Endodermal cell (in vitro differentiated cells): ENCODE measurements around the gene THRA. TPM values are rescaled to one million over a fixed set of nuclear protein-coding genes. Genes with fewer than 3 reads are reported as not detected.
A peak's percentile ranks its signal among the peaks of the same experiment; 100 is the strongest.

Source experiments
- DNase-seq: peaks from one replicate; pipeline ENCODE4 v3.0.0-alpha.2; 2017
- H3K27ac ChIP-seq: 2 replicates; pipeline ENCODE4 v1.5.1; 2013; ENCODE audit warnings: mild to moderate bottlenecking, low read depth, low read length, moderate library complexity
- H3K27me3 ChIP-seq: 2 replicates; pipeline ENCODE4 v1.6.1; 2013; ENCODE audit warnings: mild to moderate bottlenecking, low read length, moderate library complexity; ENCODE audit not compliant: insufficient read depth, control insufficient read depth, poor library complexity, severe bottlenecking
- H3K36me3 ChIP-seq: 2 replicates; pipeline ENCODE4 v1.7.0; 2013; ENCODE audit warnings: mild to moderate bottlenecking, low read length, moderate library complexity; ENCODE audit not compliant: control insufficient read depth, insufficient read depth
- H3K4me1 ChIP-seq: one replicate; pipeline ENCODE4 v1.7.0; 2013; ENCODE audit warnings: low read length; ENCODE audit not compliant: control insufficient read depth, insufficient read depth
- H3K4me3 ChIP-seq: 2 replicates; pipeline ENCODE4 v1.5.1; 2013; ENCODE audit warnings: mild to moderate bottlenecking, low read length, moderate library complexity
- H3K9ac ChIP-seq: 2 replicates; pipeline ENCODE4 v1.6.1; 2013; ENCODE audit warnings: mild to moderate bottlenecking, low read length, moderate library complexity; ENCODE audit not compliant: poor library complexity, severe bottlenecking; ENCODE audit errors: extremely low read depth
- H3K9me3 ChIP-seq: 2 replicates; pipeline ENCODE4 v1.6.1; 2013; ENCODE audit warnings: mild to moderate bottlenecking, low read length, moderate library complexity; ENCODE audit not compliant: control insufficient read depth
- H3K27ac Mint-ChIP-seq: 2 replicates; pipeline ENCODE4 v1.8.0; 2020; ENCODE audit warnings: mixed read lengths
- H3K27me3 Mint-ChIP-seq: 2 replicates; pipeline ENCODE4 v1.8.0; 2021; ENCODE audit warnings: mild to moderate bottlenecking, mixed read lengths; ENCODE audit not compliant: insufficient read depth
- H3K36me3 Mint-ChIP-seq: 2 replicates; pipeline ENCODE4 v1.8.0; 2020; ENCODE audit warnings: low read depth, mixed read lengths
- H3K4me1 Mint-ChIP-seq: 2 replicates; pipeline ENCODE4 v1.8.0; 2020; ENCODE audit warnings: mixed read lengths
- H3K4me3 Mint-ChIP-seq: 2 replicates; pipeline ENCODE4 v1.8.0; 2020; ENCODE audit warnings: mild to moderate bottlenecking, moderate library complexity, mixed read lengths
- H3K9me3 Mint-ChIP-seq: 2 replicates; pipeline ENCODE4 v1.8.0; 2020; ENCODE audit warnings: mild to moderate bottlenecking, mixed read lengths
- WGBS, 2 experiments: methylation state at CpG; one replicate each; pipeline versions ENCODE4 v1.1.5 to v1.1.7; 2013; ENCODE audit warnings: missing lambda C conversion rate in 2 of 2, mixed read lengths in 1 of 2; ENCODE audit not compliant: insufficient coverage in 1 of 2, insufficient read length in 1 of 2; 5-methylcytosine and 5-hydroxymethylcytosine counted together
- total RNA-seq, 2 donors: library from RNA; stranded (reverse); fragmentation: NEBNext Ultra II Directional in 1 of 2; extraction: Animal tissue kit (Norgen Biotek cat#: 25700) in 1 of 2; gene quantifications; 2 replicates in 1 of 2; 3 replicates in 1 of 2; pipeline ENCODE4 v1.2.1, GENCODE V29; 2021
- TF ChIP-seq, protein P1 (sequence below): fragments of 200-600 bp; sonication (generic); conservative IDR thresholded peaks from 2 replicates; pipeline ENCODE4 v1.5.0; 2021; ENCODE audit warnings: antibody characterized with exemption, mild to moderate bottlenecking

The THRA gene
- total RNA-seq, 2 donors from 2014 or later = 12.7 to 14.4 TPM

DNA sequence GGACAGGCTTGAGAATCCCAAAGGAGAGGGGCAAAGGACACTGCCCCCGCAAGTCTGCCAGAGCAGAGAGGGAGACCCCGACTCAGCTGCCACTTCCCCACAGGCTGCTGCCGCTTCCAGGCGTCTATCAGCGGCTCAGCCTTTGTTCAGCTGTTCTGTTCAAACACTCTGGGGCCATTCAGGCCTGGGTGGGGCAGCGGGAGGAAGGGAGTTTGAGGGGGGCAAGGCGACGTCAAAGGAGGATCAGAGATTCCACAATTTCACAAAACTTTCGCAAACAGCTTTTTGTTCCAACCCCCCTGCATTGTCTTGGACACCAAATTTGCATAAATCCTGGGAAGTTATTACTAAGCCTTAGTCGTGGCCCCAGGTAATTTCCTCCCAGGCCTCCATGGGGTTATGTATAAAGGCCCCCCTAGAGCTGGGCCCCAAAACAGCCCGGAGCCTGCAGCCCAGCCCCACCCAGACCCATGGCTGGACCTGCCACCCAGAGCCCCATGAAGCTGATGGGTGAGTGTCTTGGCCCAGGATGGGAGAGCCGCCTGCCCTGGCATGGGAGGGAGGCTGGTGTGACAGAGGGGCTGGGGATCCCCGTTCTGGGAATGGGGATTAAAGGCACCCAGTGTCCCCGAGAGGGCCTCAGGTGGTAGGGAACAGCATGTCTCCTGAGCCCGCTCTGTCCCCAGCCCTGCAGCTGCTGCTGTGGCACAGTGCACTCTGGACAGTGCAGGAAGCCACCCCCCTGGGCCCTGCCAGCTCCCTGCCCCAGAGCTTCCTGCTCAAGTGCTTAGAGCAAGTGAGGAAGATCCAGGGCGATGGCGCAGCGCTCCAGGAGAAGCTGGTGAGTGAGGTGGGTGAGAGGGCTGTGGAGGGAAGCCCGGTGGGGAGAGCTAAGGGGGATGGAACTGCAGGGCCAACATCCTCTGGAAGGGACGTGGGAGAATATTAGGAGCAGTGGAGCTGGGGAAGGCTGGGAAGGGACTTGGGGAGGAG lies 47.5 kb upstream of the THRA start, which contains the start of gene CSF3:
Gene CSF3, plus strand, starts transcription at position 436 of the 993 bp plus-strand sequence. Its CDS starts 35 bp downstream, at position 471.
- H3K4me1 ChIP-seq = peaks cover 5% of the 10 kb centered on the region
- Mint-ChIP-seq H3K9me3 (peaks cover 3% of the 10 kb centered on the region), H3K36me3 (peaks cover 13% of the 10 kb centered on the region), H3K27me3 (no peaks in the 10 kb centered on the region), H3K4me1 (peaks cover 14% of the 10 kb centered on the region), H3K27ac (no peak within 1 kb of the TSS), H3K4me3 (no peak within 1 kb of the TSS)
- no peaks in the 10 kb centered on the region for H3K27me3 ChIP-seq
- DNase-seq = peak; percentile 55
- no peak within 1 kb of the TSS for H3K27ac ChIP-seq
- WGBS, 2 experiments = 56 to 74% methylated on average over 5 to 20 of the region's 20 CpGs
- H3K4me3 ChIP-seq = no peak within 1 kb of the TSS
- H3K9me3 ChIP-seq = no peaks in the 10 kb centered on the region
- peaks cover 5% of the 10 kb centered on the region for H3K36me3 ChIP-seq
- TF ChIP-seq, protein P1, sequence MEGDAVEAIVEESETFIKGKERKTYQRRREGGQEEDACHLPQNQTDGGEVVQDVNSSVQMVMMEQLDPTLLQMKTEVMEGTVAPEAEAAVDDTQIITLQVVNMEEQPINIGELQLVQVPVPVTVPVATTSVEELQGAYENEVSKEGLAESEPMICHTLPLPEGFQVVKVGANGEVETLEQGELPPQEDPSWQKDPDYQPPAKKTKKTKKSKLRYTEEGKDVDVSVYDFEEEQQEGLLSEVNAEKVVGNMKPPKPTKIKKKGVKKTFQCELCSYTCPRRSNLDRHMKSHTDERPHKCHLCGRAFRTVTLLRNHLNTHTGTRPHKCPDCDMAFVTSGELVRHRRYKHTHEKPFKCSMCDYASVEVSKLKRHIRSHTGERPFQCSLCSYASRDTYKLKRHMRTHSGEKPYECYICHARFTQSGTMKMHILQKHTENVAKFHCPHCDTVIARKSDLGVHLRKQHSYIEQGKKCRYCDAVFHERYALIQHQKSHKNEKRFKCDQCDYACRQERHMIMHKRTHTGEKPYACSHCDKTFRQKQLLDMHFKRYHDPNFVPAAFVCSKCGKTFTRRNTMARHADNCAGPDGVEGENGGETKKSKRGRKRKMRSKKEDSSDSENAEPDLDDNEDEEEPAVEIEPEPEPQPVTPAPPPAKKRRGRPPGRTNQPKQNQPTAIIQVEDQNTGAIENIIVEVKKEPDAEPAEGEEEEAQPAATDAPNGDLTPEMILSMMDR = no peak
- no peak within 1 kb of the TSS for H3K9ac ChIP-seq

DNA sequence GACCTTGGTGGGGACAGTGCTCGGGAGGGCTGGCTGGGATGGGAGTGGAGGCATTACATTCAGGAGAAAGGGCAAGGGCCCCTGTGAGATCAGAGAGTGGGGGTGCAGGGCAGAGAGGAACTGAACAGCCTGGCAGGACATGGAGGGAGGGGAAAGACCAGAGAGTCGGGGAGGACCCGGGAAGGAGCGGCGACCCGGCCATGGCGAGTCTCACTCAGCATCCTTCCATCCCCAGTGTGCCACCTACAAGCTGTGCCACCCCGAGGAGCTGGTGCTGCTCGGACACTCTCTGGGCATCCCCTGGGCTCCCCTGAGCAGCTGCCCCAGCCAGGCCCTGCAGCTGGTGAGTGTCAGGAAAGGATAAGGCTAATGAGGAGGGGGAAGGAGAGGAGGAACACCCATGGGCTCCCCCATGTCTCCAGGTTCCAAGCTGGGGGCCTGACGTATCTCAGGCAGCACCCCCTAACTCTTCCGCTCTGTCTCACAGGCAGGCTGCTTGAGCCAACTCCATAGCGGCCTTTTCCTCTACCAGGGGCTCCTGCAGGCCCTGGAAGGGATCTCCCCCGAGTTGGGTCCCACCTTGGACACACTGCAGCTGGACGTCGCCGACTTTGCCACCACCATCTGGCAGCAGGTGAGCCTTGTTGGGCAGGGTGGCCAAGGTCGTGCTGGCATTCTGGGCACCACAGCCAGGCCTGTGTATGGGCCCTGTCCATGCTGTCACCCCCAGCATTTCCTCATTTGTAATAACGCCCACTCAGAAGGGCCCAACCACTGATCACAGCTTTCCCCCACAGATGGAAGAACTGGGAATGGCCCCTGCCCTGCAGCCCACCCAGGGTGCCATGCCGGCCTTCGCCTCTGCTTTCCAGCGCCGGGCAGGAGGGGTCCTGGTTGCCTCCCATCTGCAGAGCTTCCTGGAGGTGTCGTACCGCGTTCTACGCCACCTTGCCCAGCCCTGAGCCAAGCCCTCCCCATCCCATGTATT lies 46.5 kb upstream of the THRA start:
- H3K9me3 Mint-ChIP-seq = peaks cover 3% of the 10 kb centered on the region
- no peaks in the 10 kb centered on the region for H3K9me3 ChIP-seq
- 88 to 91% methylated on average over 15 to 25 of the region's 26 CpGs for WGBS, 2 experiments

More for the DNA sequence above, 46.5 kb upstream of the THRA start:
- Histone ChIP-seq H3K36me3 (peaks cover 9% of the 10 kb centered on the region), H3K27me3 (no peaks in the 10 kb centered on the region), H3K4me3 (no peak overlapping the region), H3K4me1 (peaks cover 5% of the 10 kb centered on the region), H3K27ac (no peak overlapping the region), H3K9ac (no peak overlapping the region)
- no peak overlapping the region for H3K4me3 Mint-ChIP-seq
- TF ChIP-seq, protein P1 = no peak
- H3K4me1 Mint-ChIP-seq = peaks cover 14% of the 10 kb centered on the region
- DNase-seq = peak; percentile 53
- H3K27ac Mint-ChIP-seq = no peak overlapping the region
- no peaks in the 10 kb centered on the region for H3K27me3 Mint-ChIP-seq
- H3K36me3 Mint-ChIP-seq = peaks cover 18% of the 10 kb centered on the region
